GM12875 (cell line): ENCODE measurements around the gene CEBPZ.

Experiments used
- H3K4me3 ChIP-seq: one replicate; pipeline ENCODE4 v1.5.1; 2011; ENCODE audit warnings: low read depth, low read length, control low read depth
- TF ChIP-seq, protein P1 (sequence below): IDR thresholded peaks from 2 replicates; pipeline ENCODE4 v1.5.1; 2011; ENCODE audit warnings: low read depth, mild to moderate bottlenecking, control low read depth, inconsistent platforms, low read length, moderate library complexity, borderline replicate concordance; ENCODE audit not compliant: insufficient read depth

The CEBPZ gene

DNA sequence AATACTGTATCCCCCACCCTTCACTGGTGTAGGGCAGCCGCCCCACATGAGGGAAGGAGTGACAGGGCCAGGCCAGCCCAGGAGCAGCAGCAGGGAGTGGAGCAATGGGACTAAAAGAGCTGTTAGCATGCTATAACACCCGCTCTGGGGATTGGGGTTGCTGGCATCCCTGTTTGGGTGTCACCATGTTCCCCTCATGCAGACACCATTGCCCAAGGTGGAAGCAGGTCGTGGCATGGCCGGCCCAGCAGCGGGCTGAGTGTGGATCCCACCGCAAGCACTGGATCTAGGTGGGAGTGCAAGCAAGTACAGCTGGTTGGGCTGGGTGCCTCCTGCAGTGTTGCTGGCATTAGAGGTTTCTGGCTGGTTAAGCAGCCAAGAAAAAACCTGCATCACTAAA lies 39.6 kb downstream of the CEBPZ start:
- TF ChIP-seq, protein P1, sequence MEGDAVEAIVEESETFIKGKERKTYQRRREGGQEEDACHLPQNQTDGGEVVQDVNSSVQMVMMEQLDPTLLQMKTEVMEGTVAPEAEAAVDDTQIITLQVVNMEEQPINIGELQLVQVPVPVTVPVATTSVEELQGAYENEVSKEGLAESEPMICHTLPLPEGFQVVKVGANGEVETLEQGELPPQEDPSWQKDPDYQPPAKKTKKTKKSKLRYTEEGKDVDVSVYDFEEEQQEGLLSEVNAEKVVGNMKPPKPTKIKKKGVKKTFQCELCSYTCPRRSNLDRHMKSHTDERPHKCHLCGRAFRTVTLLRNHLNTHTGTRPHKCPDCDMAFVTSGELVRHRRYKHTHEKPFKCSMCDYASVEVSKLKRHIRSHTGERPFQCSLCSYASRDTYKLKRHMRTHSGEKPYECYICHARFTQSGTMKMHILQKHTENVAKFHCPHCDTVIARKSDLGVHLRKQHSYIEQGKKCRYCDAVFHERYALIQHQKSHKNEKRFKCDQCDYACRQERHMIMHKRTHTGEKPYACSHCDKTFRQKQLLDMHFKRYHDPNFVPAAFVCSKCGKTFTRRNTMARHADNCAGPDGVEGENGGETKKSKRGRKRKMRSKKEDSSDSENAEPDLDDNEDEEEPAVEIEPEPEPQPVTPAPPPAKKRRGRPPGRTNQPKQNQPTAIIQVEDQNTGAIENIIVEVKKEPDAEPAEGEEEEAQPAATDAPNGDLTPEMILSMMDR = no peak
- no peak overlapping the region for H3K4me3 ChIP-seq

DNA sequence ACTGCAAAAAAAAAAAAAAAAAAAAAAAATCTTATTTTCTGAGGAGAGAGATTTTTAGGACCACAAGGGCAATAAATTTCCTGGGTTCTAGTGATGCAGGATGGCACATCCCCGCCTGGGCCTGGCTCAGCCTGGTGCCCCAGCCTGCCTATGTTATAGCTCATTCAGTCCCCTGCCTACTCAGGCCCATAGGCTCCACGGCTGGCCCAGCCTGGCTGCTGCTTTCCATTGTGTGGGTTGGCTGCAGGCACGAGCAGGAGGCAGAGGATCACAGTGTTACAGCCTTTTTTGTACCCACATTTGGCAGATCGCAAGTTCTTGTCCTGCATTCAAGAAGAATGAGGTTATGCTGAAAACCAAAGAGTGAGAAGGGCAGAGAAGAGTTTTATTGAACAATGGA lies 40.1 kb downstream of the CEBPZ start:
- H3K4me3 ChIP-seq = no peak overlapping the region

DNA sequence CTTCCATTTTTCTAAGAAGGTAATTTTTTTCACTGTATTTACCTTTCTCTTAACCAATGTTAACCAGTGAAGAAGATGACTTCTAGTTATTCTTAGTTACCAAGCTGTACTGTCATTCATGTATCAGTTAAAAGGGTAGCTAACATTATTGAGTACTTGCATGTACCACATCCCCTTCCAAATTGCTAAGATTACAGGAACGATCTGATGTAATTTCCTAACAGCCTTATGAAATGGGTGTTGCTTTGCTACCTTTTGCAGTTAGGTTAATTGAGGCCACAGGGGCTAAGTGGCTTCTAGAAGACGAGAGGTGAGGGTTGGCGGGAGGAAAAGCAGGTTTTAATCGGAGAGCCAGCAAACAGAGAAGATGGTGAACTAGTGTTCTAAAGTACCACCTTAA lies 41.1 kb downstream of the CEBPZ start:
- H3K4me3 ChIP-seq = no peak overlapping the region
- TF ChIP-seq, protein P1 = no peak

More for the DNA sequence above, 40.1 kb downstream of the CEBPZ start:
- TF ChIP-seq, protein P1 = no peak

DNA sequence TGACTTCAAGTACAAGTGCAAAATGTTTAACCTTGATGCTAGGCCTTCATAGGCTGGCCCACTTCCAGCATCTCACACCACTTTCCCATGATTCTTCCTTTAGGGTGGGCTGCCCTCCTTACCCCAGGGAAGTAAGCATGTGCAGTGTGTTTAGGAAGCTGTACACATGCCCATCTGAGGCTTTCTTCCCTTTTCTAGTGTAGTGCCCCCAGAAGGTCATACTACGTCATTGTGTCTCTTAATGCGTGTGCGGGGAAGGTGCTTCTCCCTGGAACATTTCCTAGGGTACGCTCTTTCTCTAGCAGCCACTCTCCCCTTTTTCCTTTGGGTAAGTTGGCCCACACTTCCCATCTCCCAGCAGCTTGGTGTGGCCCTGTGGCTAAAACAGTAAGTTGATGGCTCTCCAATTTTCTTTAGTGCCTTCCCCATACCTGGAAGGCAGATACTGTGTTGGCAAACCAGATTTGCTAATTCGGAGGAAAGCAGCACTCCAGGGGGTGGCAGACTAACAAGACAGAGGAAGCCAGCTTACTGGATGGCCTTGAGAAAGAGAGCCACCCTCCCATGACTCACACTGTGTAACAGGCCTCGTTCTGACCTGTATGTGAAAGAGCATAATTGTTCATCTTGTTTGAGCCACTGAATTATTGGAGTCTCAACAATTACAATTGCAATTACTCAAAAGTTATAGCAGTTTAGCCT lies 41.8 kb downstream of the CEBPZ start:
- no peak overlapping the region for H3K4me3 ChIP-seq
- TF ChIP-seq, protein P1 = no peak

DNA sequence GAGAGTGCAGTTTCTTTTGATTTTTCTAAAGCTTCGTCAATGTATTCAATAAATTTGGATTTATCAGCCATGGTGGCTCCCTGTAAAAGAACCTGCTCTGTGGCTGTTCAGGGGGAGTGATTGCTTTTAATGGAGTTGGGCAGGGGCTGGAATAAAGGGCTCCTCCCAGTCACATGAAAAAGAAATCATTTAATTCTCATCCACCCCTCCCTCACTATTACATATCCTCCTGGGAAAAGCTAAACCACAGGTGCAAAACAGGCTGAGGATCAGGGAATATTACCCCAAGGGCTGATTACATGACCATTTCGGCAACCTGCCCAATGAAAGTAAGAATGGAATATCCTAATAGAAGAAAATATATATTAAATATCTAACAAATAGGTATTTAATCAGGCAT lies 42.8 kb downstream of the CEBPZ start, which contains the start of gene SULT6B1:
TSS of gene SULT6B1 (minus strand) at position 101 of the 400 bp plus-strand sequence. CDS start at position 71, 30 bp downstream.
- TF ChIP-seq, protein P1 = no peak

DNA sequence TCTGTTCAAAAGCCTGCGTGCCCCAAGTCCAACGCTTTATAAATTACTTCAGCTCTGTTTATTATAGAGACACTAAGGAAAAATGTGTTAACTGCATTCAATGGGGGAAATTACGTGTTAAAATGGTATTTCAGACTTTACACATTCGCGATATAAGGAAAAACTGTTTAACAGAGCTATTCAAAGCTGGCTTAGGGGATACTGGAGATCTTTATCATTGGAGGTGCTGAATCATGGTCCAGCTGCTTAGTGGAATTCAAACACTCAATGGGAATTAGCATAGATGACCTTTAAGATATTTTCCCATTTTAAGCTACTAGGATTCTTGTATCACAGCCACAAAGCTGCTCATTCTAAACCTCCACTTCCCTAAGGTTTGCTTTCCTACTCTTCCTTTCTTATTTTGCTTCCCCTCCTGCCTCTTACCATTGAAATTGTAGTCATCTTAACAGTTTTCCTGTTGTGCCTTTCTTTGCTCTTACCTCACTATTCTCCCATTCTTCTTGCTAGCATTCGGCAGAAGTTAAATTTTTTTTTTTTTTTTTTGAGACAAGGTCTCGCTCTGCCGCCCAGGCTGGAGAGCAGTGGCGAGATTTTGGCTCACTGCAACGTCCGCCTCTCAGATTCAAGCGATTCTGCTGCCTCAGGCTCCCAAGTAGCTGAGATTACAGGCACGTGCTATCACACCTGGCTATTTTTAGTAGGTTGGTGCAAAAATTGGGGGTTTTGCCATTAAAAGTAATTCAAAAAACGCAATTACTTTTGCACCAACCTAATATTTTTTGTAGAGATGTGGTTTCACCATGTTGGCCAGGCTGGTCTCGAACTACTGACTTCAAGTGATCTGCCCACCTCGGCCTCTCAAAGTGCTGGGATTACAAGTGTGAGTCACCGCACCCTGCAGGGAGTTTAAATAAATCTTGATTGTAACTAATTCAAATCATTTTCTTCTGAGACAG lies 49.4 kb downstream of the CEBPZ start:
- TF ChIP-seq, protein P1 = no peak
- H3K4me3 ChIP-seq = no peak overlapping the region

More for the DNA sequence above, 42.8 kb downstream of the CEBPZ start, which contains the start of gene SULT6B1:
- H3K4me3 ChIP-seq = no peak within 1 kb of the TSS

DNA sequence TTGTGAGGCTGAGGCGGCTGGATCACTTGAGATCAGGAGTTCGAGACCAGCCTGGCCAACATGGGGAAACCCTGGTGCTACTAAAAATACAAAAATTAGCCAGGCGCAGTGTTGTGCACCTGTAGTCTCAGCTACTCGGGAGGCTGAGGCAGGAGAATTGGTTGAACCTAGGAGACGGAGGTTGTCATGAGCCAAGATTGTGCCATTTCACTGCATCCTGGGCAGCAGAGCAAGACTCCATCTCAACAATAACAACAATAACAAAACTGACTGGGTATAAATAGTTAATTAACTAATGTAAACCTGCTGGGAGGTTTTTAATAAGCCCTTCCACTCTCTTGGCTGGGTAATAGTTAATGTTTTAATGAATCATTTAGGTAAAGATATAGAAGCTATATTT lies 50.8 kb downstream of the CEBPZ start:
- TF ChIP-seq, protein P1 = no peak
- H3K4me3 ChIP-seq = no peak overlapping the region
